H1 (cell line): ENCODE results near the gene BAD. TPM values are rescaled to one million over a fixed set of nuclear protein-coding genes. Genes with fewer than 3 reads are reported as not detected.

Experiments
- CTCF ChIA-PET: fragments of 300-600 bp; sonication (Branson Sonifier 250); formaldehyde crosslinking; loops from one replicate; lab custom pipeline; 2021; ENCODE audit not compliant: partially characterized antibody; lab: Charles Lee
- POLR2A ChIA-PET: fragments of 300-600 bp; sonication (Branson Sonifier 250); formaldehyde crosslinking; loops from one replicate; lab custom pipeline; 2021; ENCODE audit warnings: inconsistent platforms; ENCODE audit not compliant: partially characterized antibody; lab: Charles Lee
- DNase-seq, 2 experiments: peaks; one replicate each; pipeline versions ENCODE4 v3.0.0 to v3.0.0-alpha.2; 2010 to 2022; ENCODE audit warnings: low spot score in 2 of 2, low read depth in 1 of 2, mixed read lengths in 1 of 2
- FAIRE-seq: peaks from 2 replicates; lab custom pipeline; 2011; peaks lifted over from hg19 to GRCh38; lab: Jason Lieb, UNC
- H2AFZ ChIP-seq: 2 replicates; pipeline ENCODE4 v1.8.1; 2012; ENCODE audit warnings: low read length, inconsistent platforms
- H2AK5ac ChIP-seq: 2 replicates; pipeline ENCODE4 v1.6.1; 2013; ENCODE audit warnings: low read depth, low read length
- H2BK120ac ChIP-seq: replicated peaks from 2 replicates; pipeline ENCODE3; 2013; ENCODE audit warnings: low read depth, low read length, inconsistent platforms
- H2BK12ac ChIP-seq: 2 replicates; pipeline ENCODE4 v1.6.1; 2013; ENCODE audit warnings: low read depth, low read length
- H2BK15ac ChIP-seq: 2 replicates; pipeline ENCODE4 v1.6.1; 2013; ENCODE audit warnings: low read length
- H2BK20ac ChIP-seq: 2 replicates; pipeline ENCODE4 v1.6.1; 2013; ENCODE audit warnings: low read length
- H2BK5ac ChIP-seq: 2 replicates; pipeline ENCODE4 v1.6.1; 2013; ENCODE audit warnings: low read depth, low read length
- H3K14ac ChIP-seq: 2 replicates; pipeline ENCODE4 v1.6.1; 2013; ENCODE audit warnings: inconsistent platforms; ENCODE audit not compliant: insufficient read length
- H3K18ac ChIP-seq: 2 replicates; pipeline ENCODE4 v1.6.1; 2013; ENCODE audit warnings: low read length; ENCODE audit errors: extremely low read depth
- H3K23ac ChIP-seq: 2 replicates; pipeline ENCODE4 v1.6.1; 2013; ENCODE audit warnings: inconsistent platforms; ENCODE audit not compliant: insufficient read length
- H3K23me2 ChIP-seq: 2 replicates; pipeline ENCODE4 v1.6.1; 2013; ENCODE audit warnings: low read depth, low read length
- H3K27ac ChIP-seq: 2 replicates; pipeline ENCODE4 v1.6.1; 2011; ENCODE audit warnings: low read depth, low read length, inconsistent platforms
- H3K27me3 ChIP-seq, 4 experiments: replicated peaks in 1 of 4; 1 replicate in 1 of 4; 2 replicates in 3 of 4; pipeline versions ENCODE4 v1.6.1 to v1.8.1; 2011 to 2013; ENCODE audit warnings: low read length in 3 of 4, mild to moderate bottlenecking in 3 of 4, inconsistent platforms in 2 of 4, mixed read lengths in 2 of 4, moderate library complexity in 1 of 4; ENCODE audit not compliant: control insufficient read depth in 3 of 4, insufficient read depth in 3 of 4; ENCODE audit errors: extremely low read depth in 1 of 4
- H3K36me3 ChIP-seq, 4 experiments: 2 replicates each; pipeline versions ENCODE4 v1.6.1 to v1.8.1; 2011 to 2013; ENCODE audit warnings: mild to moderate bottlenecking in 4 of 4, low read length in 3 of 4, moderate library complexity in 2 of 4, control low read depth in 1 of 4, inconsistent platforms in 1 of 4; ENCODE audit not compliant: insufficient read depth in 4 of 4, control insufficient read depth in 2 of 4
- H3K4ac ChIP-seq: replicated peaks from 2 replicates; pipeline ENCODE3; 2013; ENCODE audit warnings: low read length, low read depth, mixed read lengths, inconsistent platforms; ENCODE audit not compliant: insufficient read length
- H3K4me1 ChIP-seq, 4 experiments: replicated peaks in 1 of 4; 1 replicate in 1 of 4; 2 replicates in 3 of 4; pipeline versions ENCODE4 v1.6.1 to v1.8.1; 2011 to 2013; ENCODE audit warnings: low read length in 3 of 4, inconsistent platforms in 2 of 4, mixed read lengths in 1 of 4; ENCODE audit not compliant: insufficient read depth in 4 of 4, control insufficient read depth in 3 of 4
- H3K4me2 ChIP-seq, 2 experiments: 2 replicates each; pipeline versions ENCODE4 v1.6.1 to v1.8.1; 2011 to 2013; ENCODE audit warnings: low read depth in 2 of 2, low read length in 2 of 2, control low read depth in 1 of 2, inconsistent platforms in 1 of 2, mild to moderate bottlenecking in 1 of 2; ENCODE audit not compliant: insufficient read depth in 1 of 2
- H3K4me3 ChIP-seq, 4 experiments: fragments of 200-600, 300-600 bp in 1 of 4; sonication (generic), shearing (Covaris generic), sonication (Bioruptor Twin) in 1 of 4; 2 replicates each; pipeline versions ENCODE4 v1.5.1 to v1.8.1; 2011 to 2016; ENCODE audit warnings: low read length in 4 of 4, low read depth in 3 of 4, control low read depth in 2 of 4, inconsistent platforms in 2 of 4, mild to moderate bottlenecking in 2 of 4, mixed read lengths in 1 of 4, moderate library complexity in 1 of 4; ENCODE audit not compliant: insufficient read depth in 2 of 4; ENCODE audit errors: extremely low read depth in 1 of 4
- H3K56ac ChIP-seq: replicated peaks from 2 replicates; pipeline ENCODE3; 2013; ENCODE audit warnings: low read depth, mild to moderate bottlenecking, mixed read lengths, low read length, inconsistent platforms; ENCODE audit not compliant: insufficient read length
- H3K79me1 ChIP-seq: 2 replicates; pipeline ENCODE4 v1.6.1; 2013; ENCODE audit warnings: low read depth, low read length, control low read depth
- H3K79me2 ChIP-seq, 2 experiments: 2 replicates each; pipeline versions ENCODE4 v1.6.1 to v1.8.1; 2012 to 2013; ENCODE audit warnings: low read length in 2 of 2, mild to moderate bottlenecking in 2 of 2, inconsistent platforms in 1 of 2; ENCODE audit not compliant: insufficient read depth in 2 of 2, control insufficient read depth in 1 of 2
- H3K9ac ChIP-seq, 4 experiments: replicated peaks in 1 of 4; 1 replicate in 1 of 4; 2 replicates in 3 of 4; pipeline versions ENCODE4 v1.6.1 to v1.8.1; 2011 to 2013; ENCODE audit warnings: low read depth in 3 of 4, low read length in 3 of 4, control low read depth in 2 of 4, mild to moderate bottlenecking in 2 of 4, moderate library complexity in 2 of 4, inconsistent platforms in 1 of 4; ENCODE audit errors: extremely low read depth in 1 of 4
- H3K9me3 ChIP-seq, 2 experiments: 2 replicates each; pipeline versions ENCODE4 v1.6.1 to v1.8.1; 2012 to 2013; ENCODE audit warnings: mild to moderate bottlenecking in 2 of 2, moderate library complexity in 2 of 2, control low read depth in 1 of 2, inconsistent platforms in 1 of 2, low read depth in 1 of 2, low read length in 1 of 2, mixed read lengths in 1 of 2; ENCODE audit not compliant: insufficient read depth in 2 of 2
- H4K20me1 ChIP-seq, 2 experiments: replicated peaks in 1 of 2; 2 replicates each; pipeline versions ENCODE3 to v1.8.1; 2011 to 2013; ENCODE audit warnings: inconsistent platforms in 2 of 2, low read length in 2 of 2, mild to moderate bottlenecking in 1 of 2; ENCODE audit not compliant: insufficient read depth in 2 of 2, control insufficient read depth in 1 of 2
- H4K5ac ChIP-seq: 2 replicates; pipeline ENCODE4 v1.6.1; 2013; ENCODE audit warnings: low read length, low read depth, mixed read lengths, inconsistent platforms; ENCODE audit not compliant: insufficient read length
- H4K8ac ChIP-seq: 2 replicates; pipeline ENCODE4 v1.8.0; 2013; ENCODE audit warnings: mild to moderate bottlenecking, moderate library complexity, low read length, inconsistent platforms; ENCODE audit not compliant: insufficient read depth; ENCODE audit errors: extremely low read depth
- H4K91ac ChIP-seq: replicated peaks from 2 replicates; pipeline ENCODE3; 2013; ENCODE audit warnings: low read length, mixed read lengths, inconsistent platforms; ENCODE audit not compliant: insufficient read length
- BCL11A ChIP-seq, 2 experiments: IDR thresholded peaks; one replicate each; pipeline ENCODE4 v1.6.1; 2011; ENCODE audit warnings: low read depth in 2 of 2, low read length in 2 of 2, mild to moderate bottlenecking in 2 of 2
- BRCA1 ChIP-seq: IDR thresholded peaks from 2 replicates; pipeline ENCODE4 v1.6.1; 2012; ENCODE audit warnings: low read depth, low read length, improper control_type of control experiment
- CTCF ChIP-seq, 3 experiments: IDR thresholded peaks; 1 replicate in 2 of 3; 2 replicates in 1 of 3; pipeline versions ENCODE4 v1.5.1 to v1.6.1; 2011; ENCODE audit warnings: low read length in 3 of 3, mild to moderate bottlenecking in 3 of 3, inconsistent platforms in 2 of 3, low read depth in 1 of 3, moderate library complexity in 1 of 3; ENCODE audit not compliant: insufficient read depth in 1 of 3; ENCODE audit errors: control extremely low read depth in 1 of 3
- GTF2F1 ChIP-seq: IDR thresholded peaks from 2 replicates; pipeline ENCODE4 v1.6.1; 2012; ENCODE audit warnings: low read depth, low read length, improper control_type of control experiment, borderline replicate concordance
- JUND ChIP-seq: IDR thresholded peaks from 2 replicates; pipeline ENCODE4 v1.6.1; 2011; ENCODE audit warnings: mild to moderate bottlenecking, improper control_type of control experiment, low read length
- KDM1A ChIP-seq: fragments of 200-600, 300-600 bp; sonication (generic); IDR thresholded peaks from 2 replicates; pipeline ENCODE4 v1.7.1; 2016; ENCODE audit warnings: mild to moderate bottlenecking, low read length, borderline replicate concordance
- KDM5A ChIP-seq: fragments of 200-600 bp; IDR thresholded peaks from 2 replicates; pipeline ENCODE4 v1.7.1; 2012; ENCODE audit warnings: mild to moderate bottlenecking, low read length, inconsistent platforms, mixed read lengths
- NRF1 ChIP-seq: IDR thresholded peaks from 2 replicates; pipeline ENCODE4 v1.6.1; 2011; ENCODE audit warnings: mild to moderate bottlenecking, low read depth, low read length, improper control_type of control experiment
- POLR2A ChIP-seq, 2 experiments: IDR thresholded peaks; 1 replicate in 1 of 2; 2 replicates in 1 of 2; pipeline ENCODE4 v1.6.1; 2011; ENCODE audit warnings: low read depth in 2 of 2, low read length in 2 of 2, mild to moderate bottlenecking in 2 of 2; ENCODE audit errors: control extremely low read depth in 1 of 2
- WGBS, 2 experiments: shearing (Covaris generic) in 1 of 2; methylation state at CpG; one replicate each; pipeline versions ENCODE4 v1.1.6 to v1.1.7; 2013 to 2015; ENCODE audit warnings: low lambda C conversion rate in 2 of 2, mixed read lengths in 2 of 2, inconsistent platforms in 1 of 2, low coverage in 1 of 2, missing lambda C conversion rate in 1 of 2; ENCODE audit not compliant: insufficient replicate concordance in 2 of 2, insufficient coverage in 1 of 2, insufficient read length in 1 of 2; ENCODE audit errors: extremely low coverage in 1 of 2, missing lambda C conversion rate in 1 of 2; 5-methylcytosine and 5-hydroxymethylcytosine counted together
- polyA plus RNA-seq, 7 experiments: library from polyadenylated mRNA; depleted of rRNA in 3 of 7; stranded (reverse) in 5 of 7; unstranded in 2 of 7; fragments of >200 nt in 5 of 7; fragments of 200-250 nt in 2 of 7; gene quantifications; 1 replicate in 5 of 7; 2 replicates in 1 of 7; 4 replicates in 1 of 7; pipeline versions ENCODE4 v1.2.1 to v1.2.3, GENCODE V29; 2011 to 2013; ENCODE audit warnings: missing spikeins in 2 of 7, mixed read lengths in 2 of 7
- total RNA-seq: library from RNA; stranded (reverse); fragmentation: NEBNext Ultra II Directional; extraction: Animal tissue kit (Norgen Biotek cat#: 25700); gene quantifications from 2 replicates; pipeline ENCODE4 v1.2.1, GENCODE V29; 2021
- TF ChIP-seq, protein P1 (sequence below): IDR thresholded peaks from 2 replicates; pipeline ENCODE4 v1.6.1; 2011; ENCODE audit warnings: low read length, improper control_type of control experiment

BAD gene
- total and polyA plus RNA-seq, 2 of the 8 experiments (the other 6 are each of a cell fraction or from before 2014, with no cell fraction given): 23.1 to 33.7 TPM

DNA sequence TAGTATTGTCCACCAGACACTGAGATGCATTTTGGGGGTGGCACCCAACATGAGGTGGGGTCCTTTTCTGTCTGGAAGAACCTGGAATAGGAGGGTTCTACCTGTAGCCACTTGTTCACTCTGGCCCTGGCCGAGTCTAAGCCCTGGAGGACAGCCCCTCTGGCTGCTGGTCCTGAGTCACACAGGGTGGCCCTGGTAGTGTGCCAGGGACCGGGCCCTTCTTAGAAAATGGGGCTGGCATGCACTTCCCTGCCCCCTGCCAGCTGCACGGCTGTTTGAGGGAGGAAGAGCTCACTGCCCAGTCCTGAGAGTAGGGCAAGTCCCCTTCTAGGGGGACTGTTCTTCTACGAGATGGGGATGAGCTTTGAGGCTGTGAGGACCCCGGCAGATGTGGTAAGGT, 31.0 kb downstream of the BAD start:
- no peak overlapping the region for H4K8ac ChIP-seq
- H3K9me3 ChIP-seq: no peaks in the 10 kb centered on the region
- no peak overlapping the region for H3K23ac ChIP-seq
- H2BK12ac ChIP-seq: 0 out of 2 replicates have a peak overlapping the region, but pooled peaks have one; percentile 60
- 88% methylated on average over 5 of the region's 5 CpGs; no CpG with 5 or more reads in 1 of the 2 experiments for WGBS, 2 experiments
- peaks cover 9 to 35% (median 18%) of the 10 kb centered on the region in 4 experiments for H3K36me3 ChIP-seq
- peaks cover 10% of the 10 kb centered on the region; the same call in 1 of the 2 replicates for H3K23me2 ChIP-seq
- no peak overlapping the region for H2BK15ac ChIP-seq
- no peak overlapping the region; a peak in 1 of 8 replicates for H3K4me3 ChIP-seq
- H3K27ac ChIP-seq: no peak overlapping the region
- no peak overlapping the region for H2BK120ac ChIP-seq
- H4K20me1 ChIP-seq: peaks cover 9 to 22% of the 10 kb centered on the region in 2 experiments
- H4K91ac ChIP-seq: no peak overlapping the region
- ChIA-PET POLR2A (interaction anchor here (0.7 to 7.1 kb wide), 3 partner anchors 9 to 13 kb away, joined by 3 to 101 read pairs (median 36); partner anchors contain the start of genes FKBP2 and PPP1R14B), CTCF (interaction anchor here (0.8 to 5.9 kb wide), 7 partner anchors 11 to 102 kb away, joined by 3 to 62 read pairs (median 4); no protein-coding TSS in a partner anchor)
- H3K18ac ChIP-seq: no peak overlapping the region
- no peak for DNase-seq
- H3K56ac ChIP-seq: no peak overlapping the region
- no peak overlapping the region for H3K9ac ChIP-seq
- no peak for FAIRE-seq
- no peak overlapping the region for H4K5ac ChIP-seq
- H2AFZ ChIP-seq: no peak overlapping the region
- peaks cover 0 to 23% of the 10 kb centered on the region in 2 experiments; a peak in 1 of 4 replicates for H3K79me2 ChIP-seq
- H3K4me1 ChIP-seq: peaks cover 0 to 31% (median 26%) of the 10 kb centered on the region in 4 experiments; a peak in 6 of 7 replicates
- TF ChIP-seq BCL11A (IDR thresholded peaks at IDR 0.05; ENCODE audit: low read depth in 2 of 2, low read length in 2 of 2): no peak
- TF ChIP-seq CTCF (IDR thresholded peaks at IDR 0.05; ENCODE audit: control extremely low read depth in 1 of 3, insufficient read depth in 1 of 3, low read depth in 1 of 3, low read length in 3 of 3): no peak
- TF ChIP-seq JUND: no peak
- TF ChIP-seq KDM1A: no peak
- no peak for TF ChIP-seq NRF1
- no peak for TF ChIP-seq POLR2A (IDR thresholded peaks at IDR 0.05; ENCODE audit: control extremely low read depth in 1 of 2, low read depth in 2 of 2, low read length in 2 of 2)
- TF ChIP-seq, protein P1, sequence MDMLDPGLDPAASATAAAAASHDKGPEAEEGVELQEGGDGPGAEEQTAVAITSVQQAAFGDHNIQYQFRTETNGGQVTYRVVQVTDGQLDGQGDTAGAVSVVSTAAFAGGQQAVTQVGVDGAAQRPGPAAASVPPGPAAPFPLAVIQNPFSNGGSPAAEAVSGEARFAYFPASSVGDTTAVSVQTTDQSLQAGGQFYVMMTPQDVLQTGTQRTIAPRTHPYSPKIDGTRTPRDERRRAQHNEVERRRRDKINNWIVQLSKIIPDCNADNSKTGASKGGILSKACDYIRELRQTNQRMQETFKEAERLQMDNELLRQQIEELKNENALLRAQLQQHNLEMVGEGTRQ: no peak
- no peak for TF ChIP-seq GTF2F1
- no peak for TF ChIP-seq KDM5A
- TF ChIP-seq BRCA1: no peak
- TF ChIP-seq, all 59 proteins: peak for 0
- Histone ChIP-seq H2AK5ac (0 out of 2 replicates have a peak overlapping the region, but pooled peaks have one; percentile 54), H2BK20ac (no peak overlapping the region; the same call in 1 of the 2 replicates), H2BK5ac (no peak overlapping the region), H3K27me3 (no peaks in the 10 kb centered on the region), H3K14ac (no peak overlapping the region), H3K4me2 (peak overlapping the region in 1 of 2 experiments; percentile 73; a peak in 2 of 4 replicates), H3K79me1 (peaks cover 2% of the 10 kb centered on the region; the same call in 1 of the 2 replicates), H3K4ac (no peak overlapping the region)
